ENCODE results near the gene SSUH2. TPM values are rescaled to one million over a fixed set of nuclear protein-coding genes. Genes with fewer than 3 reads are reported as not detected.

The SSUH2 gene
- total and polyA plus RNA-seq, 9 of the 15 experiments (the other 6 are each of a cell fraction or from before 2014, with no cell fraction given), result 0.04 to 0.17 (median 0.04) TPM; not detected in 6

GRCh38 chr3:8653800-8654408 is 9.3 kb upstream of the SSUH2 start:
- H3K4me2 ChIP-seq (ENCODE audit: insufficient read depth, low read length), result no peak overlapping the region
- no peak for ATAC-seq
- no peaks in the 10 kb centered on the region for H3K79me2 ChIP-seq (ENCODE audit: control insufficient read depth, insufficient read depth, low read length)
- no peak overlapping the region for H3K27ac ChIP-seq (ENCODE audit: extremely low read depth, low read depth, low read length)
- DNase-seq (ENCODE audit: extremely low read depth in 1 of 4, low spot score in 3 of 4), result no peak
- no peak overlapping the region for H2AFZ ChIP-seq (ENCODE audit: low read depth, low read length)
- H3K27me3 ChIP-seq (ENCODE audit: control insufficient read depth in 2 of 2, insufficient read depth in 2 of 2, low read length in 2 of 2), result peaks cover 7 to 64% of the 10 kb centered on the region in 2 experiments; a peak in 4 of 5 replicates
- no TSS peak for BruUV-seq (replicated peaks)
- ChIA-PET POLR2A (interaction anchor here (0.7 kb wide), 1 partner anchor 10 kb away, joined by 3 read pairs; no protein-coding TSS in a partner anchor), CTCF (ENCODE audit: low intra/inter-chr PET ratio) (no interaction called here)
- H3K36me3 ChIP-seq (ENCODE audit: control insufficient read depth, insufficient read depth, low read length), result no peaks in the 10 kb centered on the region
- H3K4me1 ChIP-seq (replicated peaks in 1 of 2; ENCODE audit: control insufficient read depth in 2 of 2, insufficient read depth in 2 of 2, low read length in 2 of 2), result no peaks in the 10 kb centered on the region
- intact Hi-C loops (cut with micrococcal nuclease) (no loop called here), in situ Hi-C loops (cut with MboI) (no loop called here)
- H3K9ac ChIP-seq (ENCODE audit: insufficient read depth in 1 of 2, low read depth in 2 of 2, low read length in 2 of 2), result no peak overlapping the region
- FAIRE-seq, result no peak
- H4K20me1 ChIP-seq (replicated peaks; ENCODE audit: control insufficient read depth, insufficient read depth, low read length), result 0 out of 2 replicates have a peak, but pooled peaks cover 4% of the 10 kb centered on the region
- H3K9me1 ChIP-seq (ENCODE audit: control insufficient read depth, insufficient read depth, low read length), result peaks cover 2% of the 10 kb centered on the region
- H3K9me3 ChIP-seq (replicated peaks; ENCODE audit: control insufficient read depth, insufficient read depth, low read depth, low read length), result no peaks in the 10 kb centered on the region
- no peak overlapping the region for H3K4me3 ChIP-seq
- WGBS (ENCODE audit: insufficient coverage, low coverage, missing lambda C conversion rate), result under 1% methylated on average over 8 of the region's 8 CpGs
- TF ChIP-seq MBD2 (IDR thresholded peaks at IDR 0.05; ENCODE audit: borderline replicate concordance, low read depth), result no peak
- TF ChIP-seq RFX1 (IDR thresholded peaks at IDR 0.05), result peak; percentile 52
- no peak for TF ChIP-seq CLOCK (CRISPR knock-in tag; IDR thresholded peaks at IDR 0.05; ENCODE audit: borderline replicate concordance)

All from K562 (cell line).